Keratinocyte (primary cell): ENCODE measurements around the gene ANOS1. TPM values are rescaled to one million over a fixed set of nuclear protein-coding genes. Genes with fewer than 3 reads are reported as not detected.

Experiments used
- DNase-seq: peaks from one replicate; pipeline ENCODE4 v3.0.0-alpha.2; 2011; ENCODE audit warnings: low read depth, missing footprints, low spot score
- FAIRE-seq: peaks from 2 replicates; lab custom pipeline; 2011; peaks lifted over from hg19 to GRCh38; lab: Jason Lieb, UNC
- H2AFZ ChIP-seq: 2 replicates; pipeline ENCODE4 v1.6.0; 2012; ENCODE audit warnings: low read length, control low read depth, inconsistent platforms; ENCODE audit not compliant: control insufficient read depth
- H3K27ac ChIP-seq: 2 replicates; pipeline ENCODE4 v1.5.1; 2011; ENCODE audit warnings: low read length; ENCODE audit not compliant: control insufficient read depth, insufficient read depth
- H3K27me3 ChIP-seq: 3 replicates; pipeline ENCODE4 v1.6.0; 2011; ENCODE audit warnings: low read length; ENCODE audit not compliant: control insufficient read depth, insufficient read depth; ENCODE audit errors: extremely low read depth
- H3K36me3 ChIP-seq, 2 experiments: 2 replicates in 1 of 2; 3 replicates in 1 of 2; pipeline ENCODE4 v1.5.1; 2011; ENCODE audit warnings: low read length in 2 of 2, mild to moderate bottlenecking in 1 of 2; ENCODE audit not compliant: control insufficient read depth in 2 of 2, insufficient read depth in 2 of 2; ENCODE audit errors: extremely low read depth in 1 of 2
- H3K4me1 ChIP-seq: 3 replicates; pipeline ENCODE4 v1.5.1; 2011; ENCODE audit warnings: low read length; ENCODE audit not compliant: control insufficient read depth, insufficient read depth; ENCODE audit errors: extremely low read depth
- H3K4me2 ChIP-seq: 3 replicates; pipeline ENCODE4 v1.6.0; 2011; ENCODE audit warnings: low read depth, low read length; ENCODE audit not compliant: control insufficient read depth, insufficient read depth; ENCODE audit errors: extremely low read depth
- H3K4me3 ChIP-seq, 3 experiments: fragments of 200-600 bp in 1 of 3; sonication (generic) in 1 of 3; 2 replicates in 2 of 3; 3 replicates in 1 of 3; pipeline ENCODE4 v1.5.1; 2011 to 2016; ENCODE audit warnings: low read length in 3 of 3, mild to moderate bottlenecking in 3 of 3, control low read depth in 2 of 3, inconsistent platforms in 1 of 3, low read depth in 1 of 3, mixed read lengths in 1 of 3, mixed run types in 1 of 3, moderate library complexity in 1 of 3; ENCODE audit not compliant: control insufficient read depth in 2 of 3, insufficient read depth in 2 of 3; ENCODE audit errors: extremely low read depth in 1 of 3
- H3K79me2 ChIP-seq: 2 replicates; pipeline ENCODE4 v1.6.0; 2012; ENCODE audit warnings: low read length; ENCODE audit not compliant: control insufficient read depth, insufficient read depth
- H3K9ac ChIP-seq: 3 replicates; pipeline ENCODE4 v1.6.0; 2011; ENCODE audit warnings: low read length; ENCODE audit not compliant: control insufficient read depth, insufficient read depth; ENCODE audit errors: extremely low read depth
- H3K9me1 ChIP-seq: 3 replicates; pipeline ENCODE4 v1.6.0; 2011; ENCODE audit warnings: low read length; ENCODE audit not compliant: control insufficient read depth, insufficient read depth; ENCODE audit errors: extremely low read depth
- H3K9me3 ChIP-seq: 2 replicates; pipeline ENCODE4 v1.5.1; 2012; ENCODE audit warnings: low read depth, low read length; ENCODE audit not compliant: control insufficient read depth
- H4K20me1 ChIP-seq: 3 replicates; pipeline ENCODE4 v1.6.0; 2011; ENCODE audit warnings: low read length; ENCODE audit not compliant: control insufficient read depth, insufficient read depth; ENCODE audit errors: extremely low read depth
- CTCF ChIP-seq, 3 experiments: IDR thresholded peaks in 1 of 3; conservative IDR thresholded peaks in 1 of 3; optimal IDR thresholded peaks in 1 of 3; 2 replicates in 2 of 3; 3 replicates in 1 of 3; pipeline versions ENCODE3 to v1.5.1; 2011; ENCODE audit warnings: low read length in 3 of 3, mild to moderate bottlenecking in 3 of 3, moderate library complexity in 2 of 3, control low read depth in 1 of 3, inconsistent platforms in 1 of 3; ENCODE audit not compliant: insufficient read depth in 2 of 3; ENCODE audit errors: extremely low read depth in 1 of 3
- EZH2 ChIP-seq: IDR thresholded peaks from one replicate; pipeline ENCODE4 v1.6.1; 2012; ENCODE audit warnings: inconsistent platforms, mild to moderate bottlenecking, low read length, moderate library complexity
- dilution Hi-C: fragments of 300-500 bp; cut with MboI; formaldehyde crosslinking; loops from one replicate; pipeline ENCODE4 v1.7.0; 2020; ENCODE audit warnings: low sequenced_read_pairs; ENCODE audit not compliant: extremely low pct_ligation_motif_present
- polyA plus RNA-seq, 5 experiments: library from polyadenylated mRNA; depleted of rRNA in 3 of 5; stranded (reverse) in 3 of 5; stranded (forward) in 1 of 5; unstranded in 1 of 5; fragments of >200 nt; gene quantifications; 1 replicate in 1 of 5; 2 replicates in 3 of 5; 3 replicates in 1 of 5; pipeline versions ENCODE4 v1.2.1 to v1.2.3, GENCODE V29; 2011 to 2012; ENCODE audit warnings: missing spikeins in 2 of 5, low read depth in 1 of 5, low replicate concordance in 1 of 5

Gene ANOS1
- polyA plus RNA-seq, 1 donor (not counting 4 experiments of a cell fraction or from before 2014, with no cell fraction given): 4.0 TPM

DNA sequence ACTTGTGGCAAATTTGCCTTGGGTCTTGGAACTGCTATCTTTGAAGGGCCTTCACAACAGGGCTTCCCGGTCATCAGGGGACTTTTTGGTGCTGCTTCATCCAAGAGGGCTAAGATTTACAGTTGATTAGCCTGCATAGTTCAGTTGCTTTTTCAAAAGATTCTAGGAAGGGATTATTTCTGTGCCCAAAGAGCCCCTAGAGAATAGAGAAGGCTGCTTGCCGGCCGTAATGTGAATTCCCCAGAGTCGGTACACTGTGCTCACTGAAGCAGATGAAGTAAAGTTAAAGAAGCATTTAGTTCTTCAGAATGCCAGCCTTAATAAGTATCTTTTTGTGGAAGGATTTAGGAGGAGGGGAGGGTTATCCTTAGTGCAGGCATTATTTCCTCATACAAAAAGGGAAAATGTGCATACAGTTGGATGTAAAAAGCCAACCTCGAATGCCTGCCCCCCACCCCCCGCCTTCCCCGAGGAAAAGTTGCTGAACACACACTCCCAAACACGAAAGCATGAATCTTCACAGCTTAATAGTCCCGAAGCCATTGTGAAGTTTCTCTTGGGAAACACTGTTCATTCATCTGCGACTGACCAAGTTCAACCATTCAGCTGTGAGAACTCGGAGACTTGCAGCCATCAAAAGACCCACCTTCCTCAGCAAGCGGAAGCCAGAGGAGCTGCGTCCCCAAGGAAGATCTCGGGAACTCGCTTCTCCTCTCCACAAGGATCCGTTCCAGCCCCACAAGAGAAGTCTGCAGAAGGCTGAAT, 47.6 kb downstream of the ANOS1 start:
- Histone ChIP-seq H2AFZ (no peak overlapping the region), H3K4me3 (no peak overlapping the region), H3K9me3 (no peaks in the 10 kb centered on the region), H3K4me1 (no peaks in the 10 kb centered on the region), H3K27ac (no peak overlapping the region), H3K79me2 (no peaks in the 10 kb centered on the region), H3K9me1 (no peaks in the 10 kb centered on the region), H3K27me3 (no peaks in the 10 kb centered on the region), H4K20me1 (no peaks in the 10 kb centered on the region), H3K36me3 (no peaks in the 10 kb centered on the region), H3K9ac (no peak overlapping the region), H3K4me2 (no peak overlapping the region)
- dilution Hi-C loops: no loop called here
- FAIRE-seq (no peak), DNase-seq (no peak)
- TF ChIP-seq EZH2 (no peak), CTCF (optimal IDR thresholded peaks at IDR 0.05 in 1 of 3, IDR thresholded peaks at IDR 0.05 in 1 of 3, conservative IDR thresholded peaks at IDR 0.05 in 1 of 3; ENCODE audit: extremely low read depth in 1 of 3, insufficient read depth in 2 of 3, low read length in 3 of 3) (no peak)

- dilution Hi-C loops: no loop called here
- no peak for FAIRE-seq
- H3K36me3 ChIP-seq: no peaks in the 10 kb centered on the region
- no peak for TF ChIP-seq EZH2
- TF ChIP-seq CTCF (optimal IDR thresholded peaks at IDR 0.05 in 1 of 3, IDR thresholded peaks at IDR 0.05 in 1 of 3, conservative IDR thresholded peaks at IDR 0.05 in 1 of 3; ENCODE audit: extremely low read depth in 1 of 3, insufficient read depth in 2 of 3, low read length in 3 of 3): no peak
- no peak overlapping the region for H3K27ac ChIP-seq
- no peaks in the 10 kb centered on the region for H3K9me3 ChIP-seq
- H3K9ac ChIP-seq: no peak overlapping the region
- H3K9me1 ChIP-seq: no peaks in the 10 kb centered on the region
- H3K4me3 ChIP-seq: no peak overlapping the region
- no peaks in the 10 kb centered on the region for H3K79me2 ChIP-seq
- H3K27me3 ChIP-seq: no peaks in the 10 kb centered on the region
- no peaks in the 10 kb centered on the region for H3K4me1 ChIP-seq
- no peaks in the 10 kb centered on the region for H4K20me1 ChIP-seq
- H3K4me2 ChIP-seq: no peak overlapping the region
- no peak for DNase-seq
- H2AFZ ChIP-seq: no peak overlapping the region
These were observed 48.2 kb downstream of the ANOS1 start for GRCh38 chrX:8683687-8684086.
